Loucy (cell line): ENCODE data around the gene SEPHS1.

Source experiments
- CTCF ChIP-seq: fragments of 200-600 bp; sonication (generic); conservative IDR thresholded peaks from 2 replicates; pipeline ENCODE4 v1.5.1; 2014; ENCODE audit warnings: mild to moderate bottlenecking, antibody characterized with exemption, low read length
- EZH2phosphoT487 ChIP-seq: fragments of 200-600 bp; IDR thresholded peaks from 2 replicates; pipeline ENCODE4 v1.6.1; 2018; ENCODE audit warnings: antibody characterized with exemption, mild to moderate bottlenecking, moderate library complexity, borderline replicate concordance

GRCh38 chr10:13294784-13295183, 53.3 kb downstream of the SEPHS1 start:
- TF ChIP-seq CTCF (no peak), EZH2phosphoT487 (no peak)
